PFSK-1 (cell line): ENCODE data around the gene FGF14.

Experiments
- POLR2AphosphoS5 ChIP-seq: IDR thresholded peaks from 2 replicates; pipeline ENCODE4 v1.6.1; 2012; ENCODE audit warnings: low read depth, mild to moderate bottlenecking, control low read depth, low read length, moderate library complexity
- REST ChIP-seq, 2 experiments: IDR thresholded peaks; 2 replicates each; pipeline versions ENCODE4 v1.6.1 to v1.8.0; 2011 to 2012; ENCODE audit warnings: low read depth in 2 of 2, low read length in 2 of 2, control low read depth in 1 of 2, inconsistent platforms in 1 of 2, mild to moderate bottlenecking in 1 of 2, moderate library complexity in 1 of 2; ENCODE audit not compliant: insufficient read depth in 1 of 2
- SIN3A ChIP-seq: IDR thresholded peaks from 2 replicates; pipeline ENCODE4 v1.6.1; 2012; ENCODE audit warnings: mild to moderate bottlenecking, low read length, moderate library complexity, borderline replicate concordance; ENCODE audit not compliant: insufficient read depth
- TAF1 ChIP-seq: IDR thresholded peaks from 2 replicates; pipeline ENCODE4 v1.6.1; 2012; ENCODE audit warnings: low read length, control low read depth, borderline replicate concordance; ENCODE audit not compliant: insufficient read depth

- no peak for TF ChIP-seq TAF1
- TF ChIP-seq POLR2AphosphoS5 = no peak
- TF ChIP-seq REST (IDR thresholded peaks at IDR 0.05; ENCODE audit: insufficient read depth in 1 of 2, low read depth in 2 of 2, low read length in 2 of 2) = no peak
- no peak for TF ChIP-seq SIN3A
These were observed 6.7 kb downstream of the FGF14 start for GRCh38 chr13:102395174-102395573.
